Epithelial cell of proximal tubule (primary cell): ENCODE data around the gene EIF2B2. TPM values are rescaled to one million over a fixed set of nuclear protein-coding genes. Genes with fewer than 3 reads are reported as not detected.

ENCODE experiments used
- DNase-seq: peaks from one replicate; pipeline ENCODE4 v3.0.0-alpha.2; 2011; ENCODE audit warnings: low read depth
- H3K4me3 ChIP-seq: 2 replicates; pipeline ENCODE4 v1.5.1; 2011; ENCODE audit warnings: low read depth, mild to moderate bottlenecking, low read length
- total RNA-seq: library from RNA; depleted of rRNA; stranded (reverse); fragments of >200 nt; gene quantifications from 2 replicates; pipeline ENCODE4 v1.2.3, GENCODE V29; 2015
- TF ChIP-seq, protein P1 (sequence below): conservative IDR thresholded peaks from 2 replicates; pipeline ENCODE4 v1.5.1; 2012; ENCODE audit warnings: low read depth, mild to moderate bottlenecking, low read length

The EIF2B2 gene
- total RNA-seq, 1 donor from 2014 or later = 52.5 TPM

DNA sequence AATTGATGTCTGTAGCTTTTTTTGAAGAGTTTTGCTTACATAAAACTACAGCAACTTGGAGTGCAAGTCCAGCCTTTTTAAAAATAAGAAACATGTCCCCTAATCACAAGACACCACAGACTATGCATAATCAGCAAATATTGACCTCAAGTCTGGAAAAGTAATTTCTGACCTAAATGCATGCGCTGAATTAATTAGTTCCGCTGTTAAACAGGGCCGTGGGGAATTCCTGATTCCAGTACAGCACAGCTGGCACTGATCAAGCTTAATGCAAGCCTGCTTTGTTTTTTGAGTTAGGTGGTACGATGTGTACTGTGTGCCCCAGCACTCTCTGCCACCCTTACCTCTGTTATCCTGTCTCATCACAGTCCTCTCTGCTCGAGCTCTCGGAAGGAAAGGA lies 39.3 kb downstream of the EIF2B2 start:
- H3K4me3 ChIP-seq = no peak overlapping the region
- DNase-seq = peak; percentile 65
- TF ChIP-seq, protein P1, sequence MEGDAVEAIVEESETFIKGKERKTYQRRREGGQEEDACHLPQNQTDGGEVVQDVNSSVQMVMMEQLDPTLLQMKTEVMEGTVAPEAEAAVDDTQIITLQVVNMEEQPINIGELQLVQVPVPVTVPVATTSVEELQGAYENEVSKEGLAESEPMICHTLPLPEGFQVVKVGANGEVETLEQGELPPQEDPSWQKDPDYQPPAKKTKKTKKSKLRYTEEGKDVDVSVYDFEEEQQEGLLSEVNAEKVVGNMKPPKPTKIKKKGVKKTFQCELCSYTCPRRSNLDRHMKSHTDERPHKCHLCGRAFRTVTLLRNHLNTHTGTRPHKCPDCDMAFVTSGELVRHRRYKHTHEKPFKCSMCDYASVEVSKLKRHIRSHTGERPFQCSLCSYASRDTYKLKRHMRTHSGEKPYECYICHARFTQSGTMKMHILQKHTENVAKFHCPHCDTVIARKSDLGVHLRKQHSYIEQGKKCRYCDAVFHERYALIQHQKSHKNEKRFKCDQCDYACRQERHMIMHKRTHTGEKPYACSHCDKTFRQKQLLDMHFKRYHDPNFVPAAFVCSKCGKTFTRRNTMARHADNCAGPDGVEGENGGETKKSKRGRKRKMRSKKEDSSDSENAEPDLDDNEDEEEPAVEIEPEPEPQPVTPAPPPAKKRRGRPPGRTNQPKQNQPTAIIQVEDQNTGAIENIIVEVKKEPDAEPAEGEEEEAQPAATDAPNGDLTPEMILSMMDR = no peak

DNA sequence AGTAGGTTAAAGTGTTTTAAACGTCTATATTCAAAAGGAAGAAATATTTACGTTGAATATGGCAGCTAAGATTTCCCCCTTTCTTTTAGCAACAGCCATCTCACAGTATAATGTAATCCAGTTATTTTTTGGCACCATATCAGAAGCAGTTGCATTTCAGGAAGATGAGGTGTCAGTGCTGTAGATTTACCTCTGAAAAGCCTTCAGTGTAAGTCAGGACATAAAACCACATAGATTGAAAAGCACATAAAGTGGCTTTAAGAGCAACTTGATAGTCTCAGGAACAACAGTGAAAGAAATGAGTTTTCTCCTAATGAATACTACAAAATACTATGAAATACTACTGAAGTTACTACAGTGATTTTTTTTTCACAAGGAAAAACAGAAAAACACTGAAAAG lies 41.6 kb downstream of the EIF2B2 start:
- TF ChIP-seq, protein P1 = no peak
- DNase-seq = no peak

DNA sequence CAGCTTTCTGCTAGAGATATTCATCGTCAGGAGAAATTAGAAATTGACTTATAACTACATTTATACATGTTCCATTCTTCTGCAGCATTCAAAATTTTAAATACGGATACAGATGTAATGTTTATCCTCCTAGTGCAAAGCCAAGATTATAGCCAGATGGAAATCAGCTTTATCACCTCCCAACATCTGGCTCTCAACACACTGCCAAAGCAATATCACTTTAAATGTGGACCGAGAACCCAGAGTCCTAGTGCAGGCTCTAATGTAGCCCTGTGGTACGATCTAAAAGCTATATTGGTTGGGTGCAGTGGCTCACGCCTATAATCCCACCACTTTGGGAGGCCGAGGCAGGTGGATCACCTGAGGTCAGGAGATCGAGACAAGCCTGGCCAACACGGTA lies 42.0 kb downstream of the EIF2B2 start:
- DNase-seq = no peak
- TF ChIP-seq, protein P1 = no peak
- H3K4me3 ChIP-seq = no peak overlapping the region

More for the DNA sequence above, 41.6 kb downstream of the EIF2B2 start:
- H3K4me3 ChIP-seq = no peak overlapping the region

DNA sequence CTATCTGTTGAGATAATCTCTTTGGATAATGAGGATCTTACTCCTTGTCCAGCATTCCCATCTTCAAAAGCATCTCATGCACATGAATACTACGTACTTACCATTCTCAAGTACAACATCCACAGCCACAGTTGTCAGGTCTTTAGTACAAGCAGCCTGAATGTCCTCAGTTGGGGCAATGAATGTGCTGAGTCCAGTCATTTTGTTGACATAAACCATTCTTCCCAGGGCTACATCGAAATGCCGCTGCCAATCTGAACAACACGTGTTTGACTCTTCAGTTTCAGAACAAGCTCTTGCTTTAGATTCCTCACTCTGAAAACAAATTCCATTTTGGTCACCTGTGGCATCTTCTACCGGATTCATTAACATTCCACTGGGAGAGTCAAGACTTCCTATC lies 43.6 kb downstream of the EIF2B2 start:
- H3K4me3 ChIP-seq = no peak overlapping the region
- no peak for DNase-seq
- TF ChIP-seq, protein P1 = no peak

DNA sequence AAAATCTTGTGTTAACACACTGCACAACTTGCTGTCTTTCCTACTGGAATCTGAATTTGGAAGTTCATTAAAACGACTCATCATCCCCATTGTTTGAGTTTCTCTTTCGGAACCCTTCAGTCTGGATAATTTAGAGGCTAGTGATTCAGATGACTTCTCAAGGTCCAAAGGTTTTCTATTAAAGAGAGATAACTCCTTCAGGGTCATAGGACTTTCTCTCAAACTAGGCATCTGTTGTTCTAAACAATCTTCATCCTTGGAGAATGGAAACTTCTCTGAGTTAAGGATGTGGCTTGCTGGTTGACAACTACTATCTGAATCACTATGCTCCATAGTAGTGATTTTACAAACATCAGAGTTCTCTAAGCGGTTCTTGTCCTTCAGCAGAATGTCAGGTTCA lies 44.2 kb downstream of the EIF2B2 start:
- no peak for DNase-seq
- TF ChIP-seq, protein P1 = no peak
- H3K4me3 ChIP-seq = no peak overlapping the region

DNA sequence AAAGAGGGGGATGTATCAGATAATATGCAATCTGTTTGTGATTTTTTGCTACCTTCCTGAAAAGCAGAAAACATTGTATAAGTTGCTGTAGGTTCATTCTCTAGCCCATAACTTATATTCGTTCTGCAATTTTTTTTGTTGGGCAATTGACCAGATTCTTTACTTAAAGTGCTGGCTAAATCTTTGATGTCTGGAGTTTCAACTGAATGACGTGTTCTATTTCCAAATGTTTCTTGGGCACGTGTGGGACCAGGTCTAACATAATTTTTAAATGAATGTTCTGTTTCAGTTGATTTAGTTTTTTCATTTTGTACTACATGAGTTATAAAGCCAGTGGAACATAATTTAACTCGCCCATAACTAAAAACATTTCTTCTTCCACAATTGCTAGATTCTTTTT lies 44.8 kb downstream of the EIF2B2 start:
- TF ChIP-seq, protein P1 = no peak
- no peak overlapping the region for H3K4me3 ChIP-seq
- no peak for DNase-seq

DNA sequence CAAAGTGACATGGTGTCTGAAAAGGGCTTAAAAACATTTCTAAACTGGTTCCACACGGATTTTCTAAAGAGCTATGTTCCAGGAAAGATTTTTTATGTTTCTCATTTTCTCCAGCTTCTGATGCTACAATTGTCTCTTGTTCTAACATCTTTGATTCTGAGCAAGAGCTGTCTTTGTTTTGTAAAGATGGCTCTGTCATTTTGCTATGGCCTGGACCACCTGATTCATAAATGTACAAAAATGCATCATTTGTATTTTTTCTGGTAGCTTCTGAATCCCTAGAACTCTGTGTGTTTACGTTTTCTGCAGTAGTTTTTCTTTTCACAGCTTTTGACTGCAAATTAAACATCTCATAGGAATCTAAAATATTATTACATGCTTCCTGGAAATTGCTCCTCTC lies 45.4 kb downstream of the EIF2B2 start:
- H3K4me3 ChIP-seq = no peak overlapping the region
- DNase-seq = no peak
- TF ChIP-seq, protein P1 = no peak
